K562 (cell line): ENCODE data around the gene NEDD9. TPM values are rescaled to one million over a fixed set of nuclear protein-coding genes. Genes with fewer than 3 reads are reported as not detected.

Experiments
- ATAC-seq: fragments of 200-7000 bp; cut with Tn5 transposase; 3 replicates; pipeline ENCODE4 v1.9.1; 2020; ENCODE audit warnings: moderate library complexity
- BruUV-seq: library from RNA; stranded (reverse); fragments of 400-500 nt; replicated peaks from 2 replicates; lab custom pipeline; 2021; lab: Mats Ljungman, UMichigan
- CTCF ChIA-PET: fragments of 300-600 bp; formaldehyde crosslinking; extraction: SDS; loops from one replicate; lab custom pipeline; 2021; ENCODE audit warnings: low intra/inter-chr PET ratio; lab: Yijun Ruan, JAX
- POLR2A ChIA-PET: fragments of 300-600, 350-650 bp; sonication (Branson Sonifier 250); formaldehyde crosslinking; extraction: SDS; loops from one replicate; lab custom pipeline; 2021; ENCODE audit warnings: antibody characterized with exemption, inconsistent platforms; lab: Yijun Ruan, JAX
- DNase-seq, 4 experiments: peaks; one replicate each; pipeline versions ENCODE4 v3.0.0 to v3.0.0-alpha.2; 2011 to 2018; ENCODE audit warnings: low spot score in 3 of 4, mixed read lengths in 3 of 4; ENCODE audit errors: extremely low read depth in 1 of 4
- FAIRE-seq: peaks from 2 replicates; lab custom pipeline; 2011; peaks lifted over from hg19 to GRCh38; lab: Jason Lieb, UNC
- H2AFZ ChIP-seq: 2 replicates; pipeline ENCODE4 v1.6.0; 2011; ENCODE audit warnings: low read depth, low read length, control low read depth, inconsistent platforms
- H3K27ac ChIP-seq: fragments of 200-600 bp; 3 replicates; pipeline ENCODE4 v1.8.0; 2011; ENCODE audit warnings: low read depth, mild to moderate bottlenecking, control low read depth, inconsistent platforms, low read length, moderate library complexity, mixed read lengths; ENCODE audit errors: extremely low read depth
- H3K27me3 ChIP-seq, 2 experiments: fragments of 300-600 bp in 1 of 2; 2 replicates in 1 of 2; 3 replicates in 1 of 2; pipeline versions ENCODE4 v1.6.0 to v1.8.0; 2011; ENCODE audit warnings: inconsistent platforms in 2 of 2, low read length in 2 of 2, mild to moderate bottlenecking in 1 of 2, mixed read lengths in 1 of 2, moderate library complexity in 1 of 2; ENCODE audit not compliant: control insufficient read depth in 2 of 2, insufficient read depth in 2 of 2
- H3K36me3 ChIP-seq: fragments of 300-600 bp; 3 replicates; pipeline ENCODE4 v1.8.0; 2011; ENCODE audit warnings: mild to moderate bottlenecking, low read length, inconsistent platforms; ENCODE audit not compliant: control insufficient read depth, insufficient read depth
- H3K4me1 ChIP-seq, 2 experiments: fragments of 200-600 bp in 1 of 2; replicated peaks in 1 of 2; 2 replicates in 1 of 2; 3 replicates in 1 of 2; pipeline versions ENCODE4 v1.5.1 to v1.8.0; 2011; ENCODE audit warnings: inconsistent platforms in 2 of 2, low read length in 2 of 2, mild to moderate bottlenecking in 1 of 2, mixed read lengths in 1 of 2, moderate library complexity in 1 of 2; ENCODE audit not compliant: control insufficient read depth in 2 of 2, insufficient read depth in 2 of 2
- H3K4me2 ChIP-seq: 2 replicates; pipeline ENCODE4 v1.6.1; 2011; ENCODE audit warnings: low read length, control low read depth, inconsistent platforms, mixed read lengths; ENCODE audit not compliant: insufficient read depth
- H3K4me3 ChIP-seq: fragments of 200-600 bp; sonication (generic), shearing (Covaris generic); 2 replicates; pipeline ENCODE4 v1.5.1; 2016; ENCODE audit warnings: control low read depth, inconsistent platforms
- H3K79me2 ChIP-seq: fragments of 200-600 bp; 3 replicates; pipeline ENCODE4 v1.8.0; 2011; ENCODE audit warnings: low read length, inconsistent platforms; ENCODE audit not compliant: control insufficient read depth, insufficient read depth
- H3K9ac ChIP-seq, 2 experiments: 2 replicates each; pipeline versions ENCODE4 v1.6.0 to v1.6.1; 2011; ENCODE audit warnings: low read depth in 2 of 2, low read length in 2 of 2, control low read depth in 1 of 2, inconsistent platforms in 1 of 2, mild to moderate bottlenecking in 1 of 2, mixed read lengths in 1 of 2; ENCODE audit not compliant: insufficient read depth in 1 of 2
- H3K9me1 ChIP-seq: one replicate; pipeline ENCODE4 v1.6.0; 2011; ENCODE audit warnings: inconsistent platforms, mild to moderate bottlenecking, low read length, moderate library complexity; ENCODE audit not compliant: control insufficient read depth, insufficient read depth
- H3K9me3 ChIP-seq: replicated peaks from 2 replicates; pipeline ENCODE4 v1.5.1; 2011; ENCODE audit warnings: low read depth, low read length, inconsistent platforms; ENCODE audit not compliant: control insufficient read depth, insufficient read depth
- H4K20me1 ChIP-seq: replicated peaks from 2 replicates; pipeline ENCODE4 v1.6.1; 2011; ENCODE audit warnings: low read length, inconsistent platforms, mixed read lengths; ENCODE audit not compliant: control insufficient read depth, insufficient read depth
- BRF1 ChIP-seq: IDR thresholded peaks from 3 replicates; pipeline ENCODE4 v1.6.1; 2011; ENCODE audit warnings: borderline replicate concordance, mild to moderate bottlenecking; ENCODE audit not compliant: insufficient read length; ENCODE audit errors: extremely low read depth
- CTBP1 ChIP-seq: fragments of 450-650 bp; IDR thresholded peaks from 2 replicates; pipeline ENCODE4 v1.6.1; 2016; ENCODE audit warnings: borderline replicate concordance
- DIDO1 ChIP-seq: fragments of 450-650 bp; IDR thresholded peaks from 2 replicates; pipeline ENCODE4 v1.6.1; 2016; ENCODE audit warnings: low read depth, missing biosample characterization, missing genetic modification characterization
- GABPA ChIP-seq: fragments of 200-800 bp; sonication (Bioruptor generic); conservative IDR thresholded peaks from 2 replicates; pipeline ENCODE4 v1.6.1; 2016; ENCODE audit warnings: low read depth, missing genetic modification characterization, missing compliant biosample characterization
- MAFK ChIP-seq: IDR thresholded peaks from 2 replicates; pipeline ENCODE4 v1.6.1; 2011; ENCODE audit warnings: low read length, improper control_type of control experiment
- MGA ChIP-seq: fragments of 450-650 bp; IDR thresholded peaks from 2 replicates; pipeline ENCODE4 v1.6.1; 2016; ENCODE audit warnings: mild to moderate bottlenecking, moderate library complexity
- SRSF9 ChIP-seq: fragments of 200-400 bp; formaldehyde crosslinking; IDR thresholded peaks from 2 replicates; pipeline ENCODE4 v1.6.1; 2017; ENCODE audit warnings: low read depth, low read length, borderline replicate concordance
- YY1 ChIP-seq, 3 experiments: IDR thresholded peaks; 2 replicates each; pipeline ENCODE4 v1.6.1; 2011; ENCODE audit warnings: low read length in 2 of 3, mild to moderate bottlenecking in 2 of 3, moderate library complexity in 2 of 3, borderline replicate concordance in 1 of 3, control low read depth in 1 of 3, low read depth in 1 of 3; ENCODE audit not compliant: insufficient read depth in 3 of 3, insufficient replicate concordance in 2 of 3, control insufficient read depth in 1 of 3, insufficient read length in 1 of 3; ENCODE audit errors: extremely low read depth in 1 of 3
- ZBED1 ChIP-seq: IDR thresholded peaks from 2 replicates; pipeline ENCODE4 v1.6.1; 2014
- ZNF444 ChIP-seq: fragments of 250-450 bp; sonication (Bioruptor Pico); IDR thresholded peaks from 2 replicates; pipeline ENCODE4 v1.4.0; 2020; ENCODE audit warnings: mild to moderate bottlenecking, moderate library complexity
- WGBS: fragments of 100-300 bp; shearing (Covaris generic); methylation state at CpG from one replicate; pipeline ENCODE4 v1.1.6; 2016; ENCODE audit warnings: low coverage, mixed read lengths; ENCODE audit not compliant: insufficient coverage; ENCODE audit errors: missing lambda C conversion rate; 5-methylcytosine and 5-hydroxymethylcytosine counted together
- in situ Hi-C: fragments of 300-500 bp; cut with MboI; formaldehyde crosslinking; loops from 4 replicates; pipeline ENCODE4 v1.15.0; 2018; ENCODE audit warnings: inconsistent platforms, mixed read lengths
- intact Hi-C: fragments of 100-400 bp; cut with micrococcal nuclease; formaldehyde crosslinking; loops from 2 replicates; pipeline ENCODE4 v1.14.2; 2022
- polyA plus RNA-seq, 8 experiments: library from polyadenylated mRNA; depleted of rRNA in 4 of 8; stranded (reverse) in 5 of 8; unstranded in 3 of 8; fragments of >200 nt; fragmentation: Nextera tagmentation in 2 of 8; fragmentation: Illumina TruSeq in 1 of 8; extraction: Ambion mirVana in 2 of 8; extraction: Trizol in 1 of 8; gene quantifications; 2 replicates each; pipeline versions ENCODE4 v1.2.1 to v1.2.3, GENCODE V29; 2011 to 2014; ENCODE audit warnings: inconsistent platforms in 1 of 8, missing spikeins in 1 of 8
- total RNA-seq, 7 experiments: library from RNA; depleted of rRNA in 6 of 7; stranded (reverse); fragments of >200 nt in 6 of 7; fragmentation: Illumina TruSeq in 2 of 7; extraction: Trizol in 2 of 7; gene quantifications; 2 replicates each; pipeline versions ENCODE4 v1.2.1 to v1.2.3, GENCODE V29; 2011 to 2021; ENCODE audit warnings: low replicate concordance in 1 of 7

Gene NEDD9
- total and polyA plus RNA-seq, 9 of the 15 experiments (the other 6 are each of a cell fraction or from before 2014, with no cell fraction given), result 0.04 to 0.18 (median 0.15) TPM; not detected in 6

- no peak for TF ChIP-seq CTBP1
- TF ChIP-seq SRSF9, result no peak
- no peak for TF ChIP-seq ZBED1
- TF ChIP-seq ZNF444 (CRISPR knock-in tag), result no peak
- no peak for TF ChIP-seq DIDO1 (tag)
- TF ChIP-seq YY1 (IDR thresholded peaks at IDR 0.05; ENCODE audit: borderline replicate concordance in 1 of 3, control insufficient read depth in 1 of 3, extremely low read depth in 1 of 3, insufficient read depth in 3 of 3, insufficient read length in 1 of 3, insufficient replicate concordance in 2 of 3, low read depth in 1 of 3, low read length in 2 of 3), result no peak
- no peak for TF ChIP-seq BRF1
- TF ChIP-seq, all 486 proteins: peak for 0
Measured at GRCh38 chr6:11197175-11197536, 35.3 kb downstream of the NEDD9 start (continued).

GRCh38 chr6:11196511-11197174 is 35.8 kb downstream of the NEDD9 start:
- H4K20me1 ChIP-seq, result no peaks in the 10 kb centered on the region
- intact Hi-C loops (no loop called here), in situ Hi-C loops (no loop called here)
- H3K9me1 ChIP-seq, result no peaks in the 10 kb centered on the region
- H3K27ac ChIP-seq, result no peak overlapping the region
- no peaks in the 10 kb centered on the region for H3K79me2 ChIP-seq
- no TSS peak for BruUV-seq
- H3K27me3 ChIP-seq, result peaks cover 39 to 49% of the 10 kb centered on the region in 2 experiments
- H3K4me3 ChIP-seq, result no peak overlapping the region
- FAIRE-seq (no peak), ATAC-seq (no peak), DNase-seq (no peak)
- 0% methylated on average over 15 of the region's 15 CpGs for WGBS
- H3K9ac ChIP-seq, result no peak overlapping the region
- H3K9me3 ChIP-seq, result no peaks in the 10 kb centered on the region
- ChIA-PET CTCF (interaction anchor here (1.0 kb wide), 1 partner anchor 52 kb away, joined by 7 read pairs; no protein-coding TSS in a partner anchor), POLR2A (no interaction called here)
- no peak overlapping the region for H2AFZ ChIP-seq
- H3K4me2 ChIP-seq, result no peak overlapping the region
- H3K36me3 ChIP-seq, result no peaks in the 10 kb centered on the region
- H3K4me1 ChIP-seq, result no peaks in the 10 kb centered on the region
- TF ChIP-seq GABPA (tag) (no peak), MAFK (peak; percentile 31; the same call in 1 of the 2 replicates), MGA (no peak)
